Peyer's patch (tissue), 4 donors: ENCODE results near the gene TANGO6. TPM values are rescaled to one million over a fixed set of nuclear protein-coding genes. Genes with fewer than 3 reads are reported as not detected.

ENCODE experiments used
- DNase-seq, 3 donors: peaks; one replicate each; pipeline ENCODE4 v3.0.0-alpha.2; 2017 to 2019
- H3K27ac ChIP-seq, 4 donors: fragments of 200-600 bp; sonication (generic); one replicate each; pipeline ENCODE4 v1.5.1; 2016 to 2019
- H3K27me3 ChIP-seq, 2 donors: fragments of 200-600 bp; sonication (generic); one replicate each; pipeline ENCODE4 v1.5.1; 2019
- H3K36me3 ChIP-seq, 3 donors: fragments of 200-600 bp; sonication (generic); one replicate each; pipeline ENCODE4 v1.5.1; 2016 to 2019
- H3K4me1 ChIP-seq, 4 donors: fragments of 200-600 bp; sonication (generic); one replicate each; pipeline ENCODE4 v1.5.1; 2016 to 2019
- H3K4me3 ChIP-seq, 4 donors: fragments of 200-600 bp; sonication (generic); 1 replicate in 3 of 4; 2 replicates in 1 of 4; pipeline ENCODE4 v1.5.1; 2016 to 2019; ENCODE audit warnings: mild to moderate bottlenecking in 1 of 4
- H3K9me3 ChIP-seq, 4 donors: fragments of 200-600 bp; sonication (generic); one replicate each; pipeline ENCODE4 v1.5.1; 2016 to 2019; ENCODE audit warnings: mild to moderate bottlenecking in 1 of 4
- CTCF ChIP-seq, 6 experiments: fragments of 450-650 bp in 4 of 6; fragments of 200-600 bp in 2 of 6; sonication (generic) in 1 of 6; IDR thresholded peaks; one replicate each; pipeline ENCODE4 v1.5.1; 2017 to 2019; ENCODE audit warnings: antibody characterized with exemption in 6 of 6, mild to moderate bottlenecking in 3 of 6, moderate library complexity in 1 of 6
- POLR2A ChIP-seq, 2 donors: fragments of 450-650 bp; IDR thresholded peaks; one replicate each; pipeline ENCODE4 v1.5.1; 2017; ENCODE audit warnings: antibody characterized with exemption in 2 of 2, mild to moderate bottlenecking in 2 of 2, moderate library complexity in 2 of 2
- total RNA-seq, 4 donors: library from RNA; depleted of rRNA; stranded (reverse); fragments of >200 nt; gene quantifications; one replicate each; pipeline ENCODE4 v1.1.0, GENCODE V29; 2016

Gene TANGO6
- total RNA-seq, 4 donors from 2014 or later = 9.2 to 44.6 (median 13.0) TPM

- no peak for DNase-seq
These were observed 176.5 kb downstream of the TANGO6 start for GRCh38 chr16:69019811-69020210.

GRCh38 chr16:69029121-69029520, 185.8 kb downstream of the TANGO6 start:
- TF ChIP-seq POLR2A (IDR thresholded peaks at IDR 0.05) = no peak
- TF ChIP-seq CTCF (IDR thresholded peaks at IDR 0.05) = no peak
- Histone ChIP-seq H3K36me3 (no peaks in the 10 kb centered on the region), H3K4me3 (no peak overlapping the region), H3K27ac (no peak overlapping the region), H3K9me3 (no peaks in the 10 kb centered on the region), H3K4me1 (no peaks in the 10 kb centered on the region), H3K27me3 (no peaks in the 10 kb centered on the region)
- DNase-seq = no peak

More at GRCh38 chr16:69019811-69020210, 176.5 kb downstream of the TANGO6 start:
- H3K36me3 ChIP-seq = peaks cover 0 to 4% (median 0%) of the 10 kb centered on the region in 3 donors
- H3K4me3 ChIP-seq = no peak overlapping the region
- no peak overlapping the region for H3K27ac ChIP-seq
- H3K9me3 ChIP-seq = no peaks in the 10 kb centered on the region
- H3K27me3 ChIP-seq = no peaks in the 10 kb centered on the region
- H3K4me1 ChIP-seq = no peaks in the 10 kb centered on the region
- TF ChIP-seq CTCF (IDR thresholded peaks at IDR 0.05) (no peak), POLR2A (IDR thresholded peaks at IDR 0.05) (no peak)

GRCh38 chr16:69031877-69032301, 188.6 kb downstream of the TANGO6 start:
- Histone ChIP-seq H3K27me3 (no peaks in the 10 kb centered on the region), H3K9me3 (no peaks in the 10 kb centered on the region), H3K27ac (peak overlapping the region in 3 of 4 donors; percentile 36 to 82 (median 70)), H3K4me3 (no peak overlapping the region), H3K36me3 (no peaks in the 10 kb centered on the region), H3K4me1 (no peaks in the 10 kb centered on the region)
- DNase-seq = peak in 2 of 3 donors; percentile 84 to 91
- TF ChIP-seq POLR2A (IDR thresholded peaks at IDR 0.05) (peak in 1 of 2 donors; percentile 8), CTCF (IDR thresholded peaks at IDR 0.05) (peak in 1 of 6 experiments; percentile 8)

GRCh38 chr16:69033151-69033949, 190.0 kb downstream of the TANGO6 start:
- TF ChIP-seq CTCF (IDR thresholded peaks at IDR 0.05) (no peak), POLR2A (IDR thresholded peaks at IDR 0.05) (no peak)
- Histone ChIP-seq H3K4me1 (no peaks in the 10 kb centered on the region), H3K27me3 (no peaks in the 10 kb centered on the region), H3K36me3 (no peaks in the 10 kb centered on the region), H3K4me3 (no peak overlapping the region), H3K9me3 (no peaks in the 10 kb centered on the region), H3K27ac (no peak overlapping the region)
- DNase-seq = no peak

GRCh38 chr16:69035375-69035774, 192.0 kb downstream of the TANGO6 start:
- Histone ChIP-seq H3K36me3 (no peaks in the 10 kb centered on the region), H3K4me3 (no peak overlapping the region), H3K27ac (no peak overlapping the region), H3K9me3 (no peaks in the 10 kb centered on the region), H3K27me3 (no peaks in the 10 kb centered on the region), H3K4me1 (no peaks in the 10 kb centered on the region)
- TF ChIP-seq CTCF (IDR thresholded peaks at IDR 0.05) (no peak), POLR2A (IDR thresholded peaks at IDR 0.05) (no peak)
- DNase-seq = no peak
